ENCODE data around the gene TOX3.

- TF ChIP-seq CTCF (IDR thresholded peaks at IDR 0.05) (no peak), ZC3H11A (IDR thresholded peaks at IDR 0.05) (no peak), MAFK (IDR thresholded peaks at IDR 0.05; ENCODE audit: partially characterized antibody) (no peak), REST (IDR thresholded peaks at IDR 0.05) (no peak), SMC3 (IDR thresholded peaks at IDR 0.05) (no peak), HEYL (CRISPR knock-in tag; IDR thresholded peaks at IDR 0.05) (no peak), RCOR1 (IDR thresholded peaks at IDR 0.05; ENCODE audit: low read depth, low read length) (no peak), EP300 (IDR thresholded peaks at IDR 0.05) (no peak), POLR2A (IDR thresholded peaks at IDR 0.05; ENCODE audit: low read length) (no peak), GATA3 (IDR thresholded peaks at IDR 0.05; ENCODE audit: borderline replicate concordance) (no peak), MYC (IDR thresholded peaks at IDR 0.05; ENCODE audit: borderline replicate concordance, low read length) (no peak), JUN (IDR thresholded peaks at IDR 0.05) (no peak), RAD21 (conservative IDR thresholded peaks at IDR 0.05 in 1 of 2, IDR thresholded peaks at IDR 0.05 in 1 of 2) (no peak), MAZ (IDR thresholded peaks at IDR 0.05; ENCODE audit: borderline replicate concordance, low read depth, low read length) (no peak)
These were observed 141.5 kb downstream of the TOX3 start for GRCh38 chr16:52405441-52405840.
